ENCODE measurements around the gene SDF4.

GRCh38 chr1:1168451-1169411 lies 63.1 kb downstream of the SDF4 start:
- TF ChIP-seq, protein P1, sequence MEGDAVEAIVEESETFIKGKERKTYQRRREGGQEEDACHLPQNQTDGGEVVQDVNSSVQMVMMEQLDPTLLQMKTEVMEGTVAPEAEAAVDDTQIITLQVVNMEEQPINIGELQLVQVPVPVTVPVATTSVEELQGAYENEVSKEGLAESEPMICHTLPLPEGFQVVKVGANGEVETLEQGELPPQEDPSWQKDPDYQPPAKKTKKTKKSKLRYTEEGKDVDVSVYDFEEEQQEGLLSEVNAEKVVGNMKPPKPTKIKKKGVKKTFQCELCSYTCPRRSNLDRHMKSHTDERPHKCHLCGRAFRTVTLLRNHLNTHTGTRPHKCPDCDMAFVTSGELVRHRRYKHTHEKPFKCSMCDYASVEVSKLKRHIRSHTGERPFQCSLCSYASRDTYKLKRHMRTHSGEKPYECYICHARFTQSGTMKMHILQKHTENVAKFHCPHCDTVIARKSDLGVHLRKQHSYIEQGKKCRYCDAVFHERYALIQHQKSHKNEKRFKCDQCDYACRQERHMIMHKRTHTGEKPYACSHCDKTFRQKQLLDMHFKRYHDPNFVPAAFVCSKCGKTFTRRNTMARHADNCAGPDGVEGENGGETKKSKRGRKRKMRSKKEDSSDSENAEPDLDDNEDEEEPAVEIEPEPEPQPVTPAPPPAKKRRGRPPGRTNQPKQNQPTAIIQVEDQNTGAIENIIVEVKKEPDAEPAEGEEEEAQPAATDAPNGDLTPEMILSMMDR (conservative IDR thresholded peaks at IDR 0.05; ENCODE audit: low read depth, low read length) = no peak
- no peak for TF ChIP-seq EZH2phosphoT487 (IDR thresholded peaks at IDR 0.05; ENCODE audit: borderline replicate concordance, low read length)
- no peak for TF ChIP-seq EZH2 (IDR thresholded peaks at IDR 0.05; ENCODE audit: low read length, unreplicated experiment)

All from PC-3 (cell line).